ENCODE results near the gene SLC7A14. TPM values are rescaled to one million over a fixed set of nuclear protein-coding genes. Genes with fewer than 3 reads are reported as not detected.

The SLC7A14 gene
- total RNA-seq, 1 experiment from 2014 or later, result not detected

DNA sequence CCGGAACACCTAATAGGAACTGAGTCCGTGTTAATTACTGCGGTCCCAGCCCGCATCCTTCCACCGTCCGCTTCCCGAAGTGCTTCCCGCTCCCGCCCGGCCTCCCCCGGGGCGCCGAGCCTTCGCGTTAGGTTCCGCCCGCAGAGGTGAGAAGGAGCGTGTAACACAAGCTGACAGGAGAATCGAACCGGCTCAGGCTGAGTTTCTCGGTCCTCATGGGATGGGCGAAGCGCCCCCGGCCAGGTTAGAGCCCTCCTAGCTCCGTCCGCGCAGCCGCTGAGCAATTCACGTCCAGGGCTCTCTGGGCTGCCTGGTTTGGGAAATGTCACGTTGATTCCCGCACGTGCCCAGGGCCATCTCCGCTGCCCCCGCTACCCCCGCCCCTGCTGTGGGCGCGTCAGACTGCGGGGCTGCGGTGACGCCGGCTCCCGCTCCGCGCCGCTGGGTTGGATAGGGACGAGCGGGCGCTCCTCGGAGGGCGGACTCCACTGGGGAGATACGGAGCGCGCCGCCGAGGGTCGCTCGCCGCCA lies 166.3 kb downstream of the SLC7A14 start:
- H3K27ac ChIP-seq (ENCODE audit: low read depth, low read length, poor library complexity, severe bottlenecking), result no peak overlapping the region
- CTCF ChIA-PET, result no interaction called here
- POLR2A ChIA-PET (ENCODE audit: low non-redundant PET), result no interaction called here
- intact Hi-C loops (cut with micrococcal nuclease; ENCODE audit: unreplicated experiment), result no loop called here
- H3K27me3 ChIP-seq (replicated peaks; ENCODE audit: insufficient read depth, low read depth, low read length, poor library complexity), result no peaks in the 10 kb centered on the region
- no TSS peak for BruUV-seq (replicated peaks)
- H3K4me3 ChIP-seq (ENCODE audit: low read depth, low read length, poor library complexity, severe bottlenecking), result no peak overlapping the region
- no peaks in the 10 kb centered on the region for H3K36me3 ChIP-seq (ENCODE audit: insufficient read depth, low read length, poor library complexity, severe bottlenecking)
- no peak for DNase-seq (ENCODE audit: low spot score)
- no peaks in the 10 kb centered on the region for H3K9me3 ChIP-seq (ENCODE audit: low read depth, low read length, poor library complexity, severe bottlenecking)
- TF ChIP-seq, protein P1, sequence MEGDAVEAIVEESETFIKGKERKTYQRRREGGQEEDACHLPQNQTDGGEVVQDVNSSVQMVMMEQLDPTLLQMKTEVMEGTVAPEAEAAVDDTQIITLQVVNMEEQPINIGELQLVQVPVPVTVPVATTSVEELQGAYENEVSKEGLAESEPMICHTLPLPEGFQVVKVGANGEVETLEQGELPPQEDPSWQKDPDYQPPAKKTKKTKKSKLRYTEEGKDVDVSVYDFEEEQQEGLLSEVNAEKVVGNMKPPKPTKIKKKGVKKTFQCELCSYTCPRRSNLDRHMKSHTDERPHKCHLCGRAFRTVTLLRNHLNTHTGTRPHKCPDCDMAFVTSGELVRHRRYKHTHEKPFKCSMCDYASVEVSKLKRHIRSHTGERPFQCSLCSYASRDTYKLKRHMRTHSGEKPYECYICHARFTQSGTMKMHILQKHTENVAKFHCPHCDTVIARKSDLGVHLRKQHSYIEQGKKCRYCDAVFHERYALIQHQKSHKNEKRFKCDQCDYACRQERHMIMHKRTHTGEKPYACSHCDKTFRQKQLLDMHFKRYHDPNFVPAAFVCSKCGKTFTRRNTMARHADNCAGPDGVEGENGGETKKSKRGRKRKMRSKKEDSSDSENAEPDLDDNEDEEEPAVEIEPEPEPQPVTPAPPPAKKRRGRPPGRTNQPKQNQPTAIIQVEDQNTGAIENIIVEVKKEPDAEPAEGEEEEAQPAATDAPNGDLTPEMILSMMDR (conservative IDR thresholded peaks at IDR 0.05; ENCODE audit: low read depth, low read length), result no peak
- no peak for TF ChIP-seq EZH2 (IDR thresholded peaks at IDR 0.05; ENCODE audit: borderline replicate concordance, low read depth, low read length, poor library complexity, severe bottlenecking)
- H3K4me1 ChIP-seq (ENCODE audit: insufficient read depth, low read length, poor library complexity, severe bottlenecking), result no peaks in the 10 kb centered on the region

- TF ChIP-seq, protein P1 (conservative IDR thresholded peaks at IDR 0.05; ENCODE audit: low read depth, low read length), result no peak
- no peak for TF ChIP-seq EZH2 (IDR thresholded peaks at IDR 0.05; ENCODE audit: borderline replicate concordance, low read depth, low read length, poor library complexity, severe bottlenecking)
- CTCF ChIA-PET, result no interaction called here
- no peaks in the 10 kb centered on the region for H3K9me3 ChIP-seq (ENCODE audit: low read depth, low read length, poor library complexity, severe bottlenecking)
- H3K27ac ChIP-seq (ENCODE audit: low read depth, low read length, poor library complexity, severe bottlenecking), result no peak within 1 kb of the TSS
- H3K36me3 ChIP-seq (ENCODE audit: insufficient read depth, low read length, poor library complexity, severe bottlenecking), result no peaks in the 10 kb centered on the region
- H3K4me3 ChIP-seq (ENCODE audit: low read depth, low read length, poor library complexity, severe bottlenecking), result peak within 1 kb of the TSS; percentile 41
- BruUV-seq (replicated peaks), result no TSS peak
- no peaks in the 10 kb centered on the region for H3K27me3 ChIP-seq (replicated peaks; ENCODE audit: insufficient read depth, low read depth, low read length, poor library complexity)
- intact Hi-C loops (cut with micrococcal nuclease; ENCODE audit: unreplicated experiment), result no loop called here
- peak; percentile 33 for DNase-seq (ENCODE audit: low spot score)
- H3K4me1 ChIP-seq (ENCODE audit: insufficient read depth, low read length, poor library complexity, severe bottlenecking), result no peaks in the 10 kb centered on the region
- POLR2A ChIA-PET (ENCODE audit: low non-redundant PET), result no interaction called here
These were observed 167.2 kb downstream of the SLC7A14 start, which contains the start of gene CLDN11 for GRCh38 chr3:170418422-170419398. Gene CLDN11 (plus strand): TSS chr3:170418868. CDS start chr3:170419067, 199 bp downstream.

GRCh38 chr3:170417090-170417489 lies 168.8 kb downstream of the SLC7A14 start:
- BruUV-seq (replicated peaks), result no TSS peak
- Histone ChIP-seq H3K36me3 (ENCODE audit: insufficient read depth, low read length, poor library complexity, severe bottlenecking) (no peaks in the 10 kb centered on the region), H3K4me3 (ENCODE audit: low read depth, low read length, poor library complexity, severe bottlenecking) (no peak overlapping the region), H3K27ac (ENCODE audit: low read depth, low read length, poor library complexity, severe bottlenecking) (no peak overlapping the region), H3K4me1 (ENCODE audit: insufficient read depth, low read length, poor library complexity, severe bottlenecking) (no peaks in the 10 kb centered on the region), H3K9me3 (ENCODE audit: low read depth, low read length, poor library complexity, severe bottlenecking) (no peaks in the 10 kb centered on the region), H3K27me3 (replicated peaks; ENCODE audit: insufficient read depth, low read depth, low read length, poor library complexity) (no peaks in the 10 kb centered on the region)
- no peak for TF ChIP-seq EZH2 (IDR thresholded peaks at IDR 0.05; ENCODE audit: borderline replicate concordance, low read depth, low read length, poor library complexity, severe bottlenecking)
- TF ChIP-seq, protein P1 (conservative IDR thresholded peaks at IDR 0.05; ENCODE audit: low read depth, low read length), result no peak
- DNase-seq (ENCODE audit: low spot score), result no peak
- POLR2A ChIA-PET (ENCODE audit: low non-redundant PET), result no interaction called here
- intact Hi-C loops (cut with micrococcal nuclease; ENCODE audit: unreplicated experiment), result no loop called here
- CTCF ChIA-PET, result interaction anchor here (0.6 kb wide), 1 partner anchor 239 kb away, joined by 10 read pairs; no protein-coding TSS in a partner anchor

Data from A673 (cell line).